ENCODE measurements around the gene ZSWIM5. TPM values are rescaled to one million over a fixed set of nuclear protein-coding genes. Genes with fewer than 3 reads are reported as not detected.

The ZSWIM5 gene
- polyA plus RNA-seq, 1 donor (not counting 4 experiments of a cell fraction or from before 2014, with no cell fraction given) = 0.03 TPM

DNA sequence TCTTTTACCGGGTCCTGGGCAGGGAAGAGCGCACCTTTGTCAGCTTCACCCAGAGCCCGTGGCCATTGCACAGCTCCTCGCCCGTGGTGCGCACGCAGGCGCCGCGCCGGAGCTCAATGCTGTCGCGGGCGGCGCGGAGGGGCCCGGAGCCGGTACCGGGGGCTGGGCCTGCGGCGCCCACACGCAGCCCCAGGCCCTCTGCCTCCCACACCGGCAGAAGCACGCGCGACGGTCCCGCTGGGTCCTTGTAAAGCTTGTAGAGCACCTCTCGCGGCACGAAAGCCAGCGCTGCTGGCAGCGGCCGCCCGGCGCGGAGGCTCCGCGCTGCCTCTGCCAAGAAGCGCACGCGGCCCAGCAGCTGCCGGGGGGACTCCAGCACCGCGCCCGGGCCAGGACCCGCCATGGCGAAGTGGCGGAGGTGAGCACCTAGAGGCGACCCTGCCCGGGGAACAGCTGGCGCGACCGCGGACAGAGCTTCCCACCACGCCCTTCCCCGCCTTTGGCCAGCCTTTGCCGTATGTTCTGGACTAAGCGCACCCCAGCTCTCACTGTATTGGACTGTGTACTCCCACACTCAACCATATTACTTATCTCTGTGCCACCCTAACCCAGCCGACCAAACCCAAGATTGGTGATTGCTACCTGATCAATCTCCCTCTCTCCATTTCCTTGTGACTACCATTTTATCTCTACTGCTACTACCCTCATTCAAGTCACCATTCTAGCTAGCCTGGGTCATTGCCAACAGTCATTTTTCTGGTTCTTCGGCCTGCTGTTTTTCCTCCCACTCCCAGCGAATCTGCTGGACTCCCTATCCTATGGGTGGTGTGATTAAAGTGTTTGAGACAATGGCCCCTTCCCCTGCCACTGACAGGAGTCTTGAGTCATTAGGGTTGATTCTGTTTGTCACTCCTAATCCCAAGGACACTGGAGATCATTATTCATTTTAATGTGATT, 195.3 kb downstream of the ZSWIM5 start, which contains the start of gene HECTD3:
Gene HECTD3 (minus strand): TSS at position 470 of the 957 bp plus-strand sequence. CDS start 67 bp downstream, at position 403.
- Histone ChIP-seq H3K27me3 (ENCODE audit: control insufficient read depth, extremely low read depth, insufficient read depth, low read length) (no peaks in the 10 kb centered on the region), H3K27ac (ENCODE audit: control insufficient read depth, insufficient read depth, low read length) (peak within 1 kb of the TSS; percentile 88), H3K79me2 (ENCODE audit: control insufficient read depth, insufficient read depth, low read length) (peaks cover 26% of the 10 kb centered on the region), H3K9ac (ENCODE audit: control insufficient read depth, extremely low read depth, insufficient read depth, low read length) (peak within 1 kb of the TSS; percentile 86), H3K4me2 (ENCODE audit: control insufficient read depth, extremely low read depth, insufficient read depth, low read depth, low read length) (peak within 1 kb of the TSS; percentile 99), H3K4me1 (ENCODE audit: control insufficient read depth, extremely low read depth, insufficient read depth, low read length) (peaks cover 21% of the 10 kb centered on the region), H3K9me1 (ENCODE audit: control insufficient read depth, extremely low read depth, insufficient read depth, low read length) (no peaks in the 10 kb centered on the region), H3K9me3 (ENCODE audit: control insufficient read depth, low read depth, low read length) (no peaks in the 10 kb centered on the region), H3K36me3 (ENCODE audit: control insufficient read depth in 2 of 2, extremely low read depth in 1 of 2, insufficient read depth in 2 of 2, low read length in 2 of 2) (peaks cover 27 to 38% of the 10 kb centered on the region in 2 experiments), H2AFZ (ENCODE audit: control insufficient read depth, low read length) (peak within 1 kb of the TSS; percentile 99), H3K4me3 (ENCODE audit: control insufficient read depth in 2 of 3, extremely low read depth in 1 of 3, insufficient read depth in 2 of 3, low read depth in 1 of 3, low read length in 3 of 3) (peak within 1 kb of the TSS; percentile 76 to 94 (median 93)), H4K20me1 (ENCODE audit: control insufficient read depth, extremely low read depth, insufficient read depth, low read length) (no peaks in the 10 kb centered on the region)
- TF ChIP-seq EZH2 (IDR thresholded peaks at IDR 0.05; ENCODE audit: low read length) = no peak
- TF ChIP-seq CTCF (optimal IDR thresholded peaks at IDR 0.05 in 1 of 3, IDR thresholded peaks at IDR 0.05 in 1 of 3, conservative IDR thresholded peaks at IDR 0.05 in 1 of 3; ENCODE audit: extremely low read depth in 1 of 3, insufficient read depth in 2 of 3, low read length in 3 of 3) = no peak
- dilution Hi-C loops (cut with MboI; ENCODE audit: extremely low pct_ligation_motif_present, low sequenced_read_pairs) = no loop called here
- DNase-seq (ENCODE audit: low read depth, low spot score) (no peak), FAIRE-seq (no peak)

DNA sequence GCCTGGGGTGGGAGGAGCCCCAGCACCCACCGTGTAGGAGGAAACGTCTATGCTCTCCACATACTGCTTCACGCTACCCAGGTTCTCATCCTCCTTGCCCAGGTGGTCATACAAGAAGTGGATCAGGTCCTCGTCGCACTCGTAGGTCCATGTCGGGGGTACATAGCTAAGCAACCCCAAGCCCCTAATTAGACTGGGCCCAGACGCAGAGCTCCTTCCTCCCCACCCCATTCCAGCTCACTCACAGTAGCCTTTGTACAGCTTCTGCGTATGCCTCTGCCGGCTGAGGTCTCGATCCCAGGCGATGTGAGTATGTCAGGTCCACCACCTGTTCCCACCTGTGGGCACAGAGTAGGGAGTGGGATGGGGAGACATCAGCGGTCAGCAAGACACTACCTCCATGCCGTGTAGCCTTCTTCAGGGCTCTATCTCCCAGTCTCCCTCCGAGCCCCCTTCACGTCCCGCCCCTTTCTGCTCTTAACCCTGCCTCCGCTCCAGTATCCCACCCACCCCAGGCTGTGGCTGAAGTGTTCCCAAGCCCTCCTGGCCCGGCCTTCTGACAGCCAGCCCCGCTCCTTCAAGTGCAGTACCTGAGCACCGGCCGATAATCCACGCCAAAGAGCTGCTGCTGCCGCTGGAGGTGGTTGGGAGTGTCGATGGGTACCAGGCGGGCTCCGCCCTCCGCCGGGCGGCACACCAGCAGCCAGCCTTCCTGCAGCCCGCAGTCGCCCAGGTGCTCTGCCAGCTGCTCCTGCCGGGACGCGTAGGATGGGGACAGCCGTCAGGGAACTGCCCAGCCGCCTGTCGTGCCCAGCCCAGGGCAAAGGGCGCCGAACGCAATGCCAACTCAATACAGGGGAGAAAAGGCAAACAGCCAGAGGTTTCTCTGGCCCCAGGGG, 196.2 kb downstream of the ZSWIM5 start:
- TF ChIP-seq CTCF (optimal IDR thresholded peaks at IDR 0.05 in 1 of 3, IDR thresholded peaks at IDR 0.05 in 1 of 3, conservative IDR thresholded peaks at IDR 0.05 in 1 of 3; ENCODE audit: extremely low read depth in 1 of 3, insufficient read depth in 2 of 3, low read length in 3 of 3) = no peak
- no peak for TF ChIP-seq EZH2 (IDR thresholded peaks at IDR 0.05; ENCODE audit: low read length)
- H3K27ac ChIP-seq (ENCODE audit: control insufficient read depth, insufficient read depth, low read length) = peak overlapping the region; percentile 88
- FAIRE-seq = no peak

More for the DNA sequence above, 196.2 kb downstream of the ZSWIM5 start:
- peak overlapping the region; percentile 86 for H3K9ac ChIP-seq (ENCODE audit: control insufficient read depth, extremely low read depth, insufficient read depth, low read length)
- peaks cover 21% of the 10 kb centered on the region for H3K4me1 ChIP-seq (ENCODE audit: control insufficient read depth, extremely low read depth, insufficient read depth, low read length)
- H3K9me1 ChIP-seq (ENCODE audit: control insufficient read depth, extremely low read depth, insufficient read depth, low read length) = no peaks in the 10 kb centered on the region
- H4K20me1 ChIP-seq (ENCODE audit: control insufficient read depth, extremely low read depth, insufficient read depth, low read length) = no peaks in the 10 kb centered on the region
- no peak for DNase-seq (ENCODE audit: low read depth, low spot score)
- dilution Hi-C loops (cut with MboI; ENCODE audit: extremely low pct_ligation_motif_present, low sequenced_read_pairs) = no loop called here
- peak overlapping the region; percentile 99 for H2AFZ ChIP-seq (ENCODE audit: control insufficient read depth, low read length)
- no peaks in the 10 kb centered on the region for H3K9me3 ChIP-seq (ENCODE audit: control insufficient read depth, low read depth, low read length)
- no peaks in the 10 kb centered on the region for H3K27me3 ChIP-seq (ENCODE audit: control insufficient read depth, extremely low read depth, insufficient read depth, low read length)
- peak overlapping the region; percentile 86 for H3K4me2 ChIP-seq (ENCODE audit: control insufficient read depth, extremely low read depth, insufficient read depth, low read depth, low read length)
- H3K79me2 ChIP-seq (ENCODE audit: control insufficient read depth, insufficient read depth, low read length) = peaks cover 26% of the 10 kb centered on the region
- peaks cover 29 to 43% of the 10 kb centered on the region in 2 experiments for H3K36me3 ChIP-seq (ENCODE audit: control insufficient read depth in 2 of 2, extremely low read depth in 1 of 2, insufficient read depth in 2 of 2, low read length in 2 of 2)
- H3K4me3 ChIP-seq (ENCODE audit: control insufficient read depth in 2 of 3, extremely low read depth in 1 of 3, insufficient read depth in 2 of 3, low read depth in 1 of 3, low read length in 3 of 3) = peak overlapping the region; percentile 76 to 85 (median 84)

Data from keratinocyte (primary cell).